ENCODE results near the gene DENND1C.
A peak's percentile ranks its signal among the peaks of the same experiment; 100 is the strongest.

Gene DENND1C, protein sequence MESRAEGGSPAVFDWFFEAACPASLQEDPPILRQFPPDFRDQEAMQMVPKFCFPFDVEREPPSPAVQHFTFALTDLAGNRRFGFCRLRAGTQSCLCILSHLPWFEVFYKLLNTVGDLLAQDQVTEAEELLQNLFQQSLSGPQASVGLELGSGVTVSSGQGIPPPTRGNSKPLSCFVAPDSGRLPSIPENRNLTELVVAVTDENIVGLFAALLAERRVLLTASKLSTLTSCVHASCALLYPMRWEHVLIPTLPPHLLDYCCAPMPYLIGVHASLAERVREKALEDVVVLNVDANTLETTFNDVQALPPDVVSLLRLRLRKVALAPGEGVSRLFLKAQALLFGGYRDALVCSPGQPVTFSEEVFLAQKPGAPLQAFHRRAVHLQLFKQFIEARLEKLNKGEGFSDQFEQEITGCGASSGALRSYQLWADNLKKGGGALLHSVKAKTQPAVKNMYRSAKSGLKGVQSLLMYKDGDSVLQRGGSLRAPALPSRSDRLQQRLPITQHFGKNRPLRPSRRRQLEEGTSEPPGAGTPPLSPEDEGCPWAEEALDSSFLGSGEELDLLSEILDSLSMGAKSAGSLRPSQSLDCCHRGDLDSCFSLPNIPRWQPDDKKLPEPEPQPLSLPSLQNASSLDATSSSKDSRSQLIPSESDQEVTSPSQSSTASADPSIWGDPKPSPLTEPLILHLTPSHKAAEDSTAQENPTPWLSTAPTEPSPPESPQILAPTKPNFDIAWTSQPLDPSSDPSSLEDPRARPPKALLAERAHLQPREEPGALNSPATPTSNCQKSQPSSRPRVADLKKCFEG

DNA sequence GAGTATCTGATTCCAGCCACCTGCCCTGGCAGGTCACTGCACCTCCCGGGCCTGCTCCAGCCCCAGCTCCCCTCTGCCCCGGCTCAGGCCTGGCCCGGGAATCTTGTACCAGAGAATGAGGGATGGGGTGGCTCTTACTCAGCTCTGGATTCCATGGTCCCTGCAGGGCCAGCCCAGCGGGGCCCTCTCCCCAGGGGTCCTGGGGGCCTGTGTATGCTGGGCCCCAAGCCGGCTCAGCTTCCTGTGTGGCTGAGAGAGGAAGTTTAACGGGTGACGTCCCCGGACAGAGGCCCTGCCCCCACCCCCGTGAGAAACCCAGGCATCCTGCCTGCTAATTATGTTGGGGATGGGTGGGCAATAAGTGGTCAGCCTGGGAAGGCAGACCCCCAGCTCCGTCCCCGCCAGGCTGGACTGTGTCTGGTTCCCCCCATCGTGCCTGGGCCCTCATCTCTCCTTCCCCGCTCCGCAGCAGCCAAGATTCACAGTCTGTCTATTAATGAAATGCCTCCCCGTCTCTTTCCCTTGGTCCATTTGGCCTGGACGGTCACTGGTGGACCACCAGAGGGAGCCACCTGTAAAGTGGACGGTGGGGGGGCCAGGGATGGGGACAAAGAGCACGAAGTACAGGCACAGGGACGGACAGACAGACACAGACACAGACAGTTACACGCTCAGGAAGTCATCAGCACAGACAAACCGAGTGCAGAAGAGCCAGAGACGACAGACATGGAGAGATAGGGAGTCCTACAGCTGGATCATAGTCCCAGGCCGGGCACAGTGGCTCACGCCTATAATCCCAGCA is at the start of gene DENND1C:
Gene DENND1C (minus strand): TSS at position 247 of the 802 bp plus-strand sequence. CDS start 92 bp downstream, at position 155.
- no peak for DNase-seq (ENCODE audit: low spot score)

GRCh38 chr19:6530386-6531162 is 49.0 kb upstream of the DENND1C start, which contains the start of gene TNFSF9:
Gene TNFSF9, plus strand, starts transcription at chr19:6531026. Its CDS starts 11 bp downstream, at chr19:6531037.
- DNase-seq (ENCODE audit: low spot score), result peak; percentile 95

DNA sequence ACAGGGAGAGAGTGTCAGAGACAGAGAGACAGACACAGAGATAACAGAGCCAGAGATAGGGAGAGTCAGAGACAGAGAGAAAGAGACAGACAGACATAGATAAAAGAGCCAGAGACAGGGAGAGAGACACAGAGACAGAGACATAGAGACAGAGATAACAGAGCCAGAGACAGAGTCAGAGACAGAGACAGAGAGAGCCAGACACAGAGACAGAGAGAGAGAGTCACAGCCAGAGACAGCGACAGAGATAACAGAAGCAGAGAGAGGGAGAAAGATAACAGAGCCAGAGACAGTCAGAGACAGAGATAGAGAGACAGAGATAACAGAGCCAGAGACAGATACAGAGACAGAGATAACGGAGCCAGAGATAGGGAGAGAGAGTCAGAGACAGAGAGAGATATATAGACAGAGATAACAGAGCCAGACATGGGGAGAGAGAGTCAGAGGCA is 48.4 kb upstream of the DENND1C start:
- DNase-seq (ENCODE audit: low spot score), result no peak

DNA sequence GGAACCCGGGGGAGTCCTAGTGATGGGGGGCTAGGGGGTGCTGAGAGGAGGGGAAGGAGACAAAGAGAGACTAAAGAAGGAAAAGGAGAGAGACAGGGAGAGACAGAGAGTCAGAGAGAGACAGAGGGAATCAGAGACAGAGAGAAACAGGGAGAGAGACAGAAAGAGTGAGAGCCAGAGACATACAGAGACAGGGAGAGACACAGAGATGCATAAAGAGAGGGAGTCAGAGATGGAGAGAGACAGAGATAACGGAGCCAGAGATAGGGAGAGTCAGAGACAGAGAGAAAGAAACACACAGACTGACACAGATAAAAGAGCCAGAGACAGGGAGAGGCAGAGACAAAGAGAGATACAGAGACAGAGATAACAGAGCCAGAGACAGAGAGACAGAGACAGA is 47.8 kb upstream of the DENND1C start:
- no peak for DNase-seq (ENCODE audit: low spot score)

DNA sequence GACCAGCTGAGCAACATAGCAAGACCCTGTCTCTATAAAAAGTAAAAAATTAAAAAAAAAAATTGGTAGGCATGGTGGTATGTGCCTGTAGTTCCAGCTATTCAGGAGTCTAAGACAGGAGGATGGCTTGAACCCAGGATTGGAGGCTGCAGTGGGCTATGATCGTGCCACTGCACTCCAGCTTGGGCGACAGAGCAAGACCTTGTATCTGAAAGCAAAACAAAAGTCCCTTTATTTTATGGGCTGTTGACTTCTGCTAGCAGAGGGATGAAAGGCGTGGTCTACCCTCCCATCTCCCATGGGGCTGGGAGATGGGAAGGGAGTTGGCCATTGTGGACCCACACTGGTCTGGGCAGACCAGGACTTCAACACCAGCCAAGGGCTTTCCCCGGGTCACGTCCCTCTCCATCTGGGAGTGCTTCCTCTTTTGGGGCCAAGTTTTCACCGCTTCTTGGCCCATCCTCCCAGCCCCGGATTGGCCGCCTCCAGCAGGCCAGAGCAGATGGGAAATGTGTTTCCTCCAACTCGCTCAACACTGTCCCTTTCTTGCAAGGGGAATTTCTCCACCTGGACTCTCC is 47.0 kb upstream of the DENND1C start:
- DNase-seq (ENCODE audit: low spot score), result no peak

DNA sequence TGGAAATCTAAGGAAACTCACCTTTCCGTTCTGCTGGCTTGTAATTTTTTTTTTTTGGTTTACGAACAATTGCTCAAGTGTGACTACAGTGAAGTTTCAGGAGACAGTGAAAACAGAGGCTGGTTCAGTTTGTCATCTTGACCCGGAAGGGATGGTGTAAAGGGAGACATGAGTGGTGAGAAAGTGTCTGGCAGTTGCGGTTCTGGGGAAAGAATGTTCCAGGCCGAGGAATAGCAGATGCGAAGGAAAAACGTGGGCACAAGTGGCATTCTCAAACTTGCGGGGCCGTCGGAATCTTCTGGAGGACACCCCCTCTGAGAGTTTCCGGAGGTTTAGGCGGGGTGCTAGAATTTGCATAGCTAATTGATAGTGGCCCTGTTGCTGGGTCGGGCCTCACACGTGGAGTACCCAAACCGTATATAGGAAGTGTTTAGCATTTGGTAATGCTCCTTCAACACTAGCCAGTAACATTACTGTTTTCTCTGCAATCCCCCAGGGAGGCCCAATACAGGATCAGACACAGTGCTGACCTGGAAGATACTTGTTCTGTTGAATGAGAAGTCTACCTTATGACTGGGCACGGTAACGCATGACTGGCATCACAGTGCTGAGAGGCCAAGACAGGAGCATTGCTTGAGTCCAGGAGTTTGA is 46.4 kb upstream of the DENND1C start:
- no peak for DNase-seq (ENCODE audit: low spot score)

DNA sequence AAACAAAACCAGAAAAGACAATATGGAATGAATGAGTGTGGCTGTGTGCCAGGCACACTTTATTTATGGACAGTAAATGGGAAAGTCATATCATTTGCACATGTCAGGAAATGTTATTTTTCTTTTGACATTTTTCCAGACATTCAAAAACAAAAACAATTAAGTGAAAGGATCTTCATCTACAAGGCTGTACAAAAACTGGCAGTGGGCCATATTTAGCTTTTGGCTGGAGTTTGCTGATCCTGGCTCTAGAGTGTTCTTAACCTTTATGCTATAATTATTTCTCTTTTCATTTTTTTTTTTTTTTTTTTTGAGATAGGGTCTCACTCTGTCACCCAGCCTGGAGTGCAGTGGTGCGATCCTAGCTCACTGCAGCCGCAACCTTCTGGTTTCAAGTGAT is 42.7 kb upstream of the DENND1C start:
- DNase-seq (ENCODE audit: low spot score), result no peak

- no peak for DNase-seq (ENCODE audit: low spot score)
These were observed 41.1 kb upstream of the DENND1C start for GRCh38 chr19:6522712-6523111.

DNA sequence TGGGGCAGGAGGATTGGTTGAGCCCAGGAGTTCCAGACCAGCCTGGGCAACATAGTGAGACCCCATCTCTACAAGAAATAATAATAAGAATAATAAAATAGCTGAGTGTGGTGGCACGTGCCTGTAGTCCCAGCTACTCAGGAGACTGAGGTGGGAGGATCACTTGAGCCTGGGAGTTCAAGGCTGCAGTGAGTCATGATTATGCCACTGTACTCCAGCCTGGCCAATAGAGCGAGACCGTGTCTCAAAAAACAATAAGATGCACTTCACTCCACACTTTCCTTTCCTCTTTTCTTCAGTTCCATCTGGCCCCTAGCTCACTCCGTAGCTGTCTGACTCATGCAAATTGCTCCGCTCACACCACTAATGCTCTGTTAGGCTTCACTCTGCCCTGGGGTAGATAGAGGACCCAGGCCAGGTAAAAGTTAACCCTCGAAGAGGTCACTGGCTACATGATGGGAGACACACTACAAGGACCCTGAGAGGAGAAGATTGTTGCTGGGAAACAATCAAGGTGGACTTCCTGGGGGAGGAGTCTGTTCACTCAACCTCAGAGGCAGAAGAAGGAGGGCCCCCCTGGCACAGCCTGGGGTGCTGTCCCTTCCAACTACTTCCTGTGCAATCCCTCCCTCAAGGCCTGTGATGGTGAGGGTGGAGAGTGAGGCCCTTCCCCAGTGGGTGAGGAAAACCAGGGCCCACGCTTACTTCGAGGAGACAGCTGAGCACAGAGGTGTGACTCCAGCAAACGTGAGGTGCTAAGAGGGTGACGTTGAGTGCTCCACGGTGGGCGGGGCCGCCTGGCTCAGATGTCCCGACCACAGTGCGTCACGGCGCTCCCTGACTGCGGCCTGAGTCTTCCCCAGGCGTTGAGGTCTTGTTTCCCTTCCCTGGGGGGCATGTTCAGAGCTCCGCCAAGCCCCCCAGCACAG is 40.4 kb upstream of the DENND1C start:
- DNase-seq (ENCODE audit: low spot score), result no peak

DNA sequence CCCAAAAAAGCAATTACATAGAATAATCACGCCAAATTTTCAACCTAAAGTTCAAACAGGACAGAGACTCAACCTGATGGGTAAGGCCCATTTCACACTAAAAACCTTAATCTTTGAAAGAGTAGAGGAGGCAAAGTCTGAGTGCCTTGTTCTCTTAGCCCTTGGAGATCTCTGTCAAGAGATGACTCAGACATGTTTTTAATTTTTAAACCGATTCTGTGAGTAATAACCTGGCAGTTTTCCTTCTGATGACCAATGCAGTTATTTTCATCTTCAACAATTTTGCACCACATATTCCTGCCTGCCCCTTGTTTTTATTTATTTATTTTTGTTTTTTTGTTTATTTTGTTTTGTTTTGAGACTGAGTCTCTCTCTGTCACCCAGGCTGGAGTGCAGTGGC is 37.7 kb upstream of the DENND1C start:
- DNase-seq (ENCODE audit: low spot score), result peak; percentile 78

DNA sequence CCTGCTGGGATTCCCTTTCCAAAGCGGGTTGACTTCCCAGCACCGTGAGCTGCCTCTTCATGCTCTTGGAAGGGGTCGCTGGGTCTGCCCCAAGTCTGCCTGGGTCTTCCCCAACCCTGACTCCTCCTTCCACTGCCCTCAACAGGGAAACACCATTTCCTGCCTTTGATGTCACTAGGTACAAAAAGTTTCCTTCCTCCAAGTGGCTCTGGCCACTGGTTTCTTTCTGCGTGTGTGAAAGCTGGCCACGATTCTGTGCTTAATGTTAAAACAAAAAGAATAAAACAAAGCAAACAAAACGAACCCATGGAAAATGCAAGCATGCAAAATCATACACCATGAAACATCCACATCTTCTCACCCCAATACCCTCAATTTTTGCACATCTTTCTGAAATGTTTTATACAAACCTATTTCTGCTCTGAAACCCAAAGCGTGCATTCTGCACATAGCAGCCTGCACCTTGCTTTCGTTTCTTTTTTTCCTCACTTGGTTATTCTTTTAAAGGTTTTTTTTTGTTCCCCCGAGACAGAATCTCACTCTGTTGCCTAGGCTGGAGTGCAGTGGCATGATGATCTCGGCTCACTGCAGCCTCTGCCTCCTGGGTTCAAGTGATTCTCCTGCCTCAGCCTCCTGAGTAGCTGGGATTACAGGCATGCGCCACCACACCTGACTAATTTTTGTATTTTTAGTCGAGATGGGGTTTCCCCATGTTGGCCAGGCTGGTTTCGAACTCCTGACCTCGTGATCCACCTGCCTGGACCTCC is 36.7 kb upstream of the DENND1C start:
- DNase-seq (ENCODE audit: low spot score), result no peak

DNA sequence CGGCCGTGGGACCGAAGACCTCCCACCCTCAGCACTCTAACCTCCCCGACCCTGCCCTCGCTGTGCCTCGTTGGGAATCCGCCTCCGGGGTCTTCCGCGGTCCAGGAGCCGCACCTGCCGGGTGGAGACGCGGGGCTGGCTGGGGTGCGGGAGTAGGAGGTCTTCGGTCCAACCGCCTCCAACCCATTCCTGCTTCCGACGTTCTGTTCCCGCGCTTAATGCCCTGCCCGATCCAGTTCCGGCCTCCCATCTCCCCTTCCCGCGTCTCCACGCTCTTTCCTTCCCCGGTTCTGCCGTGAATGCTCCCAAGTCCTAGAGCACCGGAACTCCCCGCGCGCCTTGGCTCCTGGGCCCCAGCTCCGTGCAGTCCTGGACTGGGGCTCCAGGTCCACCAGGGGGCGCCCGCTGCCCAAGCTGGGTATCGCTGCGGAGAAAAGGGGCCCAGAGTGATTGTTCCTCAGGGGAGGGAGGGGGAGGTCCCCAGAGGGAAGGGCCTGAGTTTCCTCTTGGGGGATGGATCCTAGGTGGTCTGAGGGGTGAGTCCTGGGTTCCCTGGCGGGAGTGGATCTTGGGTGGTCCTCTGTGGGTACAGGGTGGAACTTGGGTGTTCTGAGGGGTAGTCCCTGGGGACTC is 35.2 kb upstream of the DENND1C start:
- peak; percentile 92 for DNase-seq (ENCODE audit: low spot score)

DNA sequence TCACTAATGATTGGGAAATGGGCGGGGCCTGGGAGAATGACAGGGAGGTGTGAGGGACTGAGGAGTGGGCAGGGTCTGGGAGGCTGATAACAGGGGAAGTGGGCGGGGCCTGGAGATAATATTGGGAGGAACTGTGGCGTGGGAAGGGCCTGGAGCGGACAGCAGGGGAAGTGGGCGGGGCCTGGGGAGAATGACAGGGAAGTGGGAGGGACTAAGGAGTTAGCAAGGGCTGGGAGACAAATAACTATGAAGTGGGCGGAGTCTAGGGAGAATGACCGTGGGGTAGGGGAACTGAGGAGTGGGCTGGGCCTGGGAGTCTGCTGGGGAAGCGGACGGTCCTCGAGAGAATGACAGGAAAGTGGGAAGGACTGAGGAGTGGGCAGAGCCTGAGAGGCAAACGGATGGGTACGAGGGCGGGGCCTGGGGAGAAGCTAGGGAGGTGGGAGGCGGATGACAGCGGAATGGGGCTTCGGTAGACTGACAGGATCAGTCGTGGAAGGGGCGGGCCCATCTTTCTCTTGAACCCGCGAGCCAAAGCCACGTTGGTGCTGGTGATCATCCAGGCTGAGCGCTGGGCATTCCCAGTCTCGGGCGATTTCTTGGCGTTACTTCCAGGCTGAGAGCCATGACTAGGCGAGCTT is 34.6 kb upstream of the DENND1C start:
- peak; percentile 98 for DNase-seq (ENCODE audit: low spot score)

GRCh38 chr19:6514926-6515544 is 33.4 kb upstream of the DENND1C start:
- DNase-seq (ENCODE audit: low spot score), result no peak

DNA sequence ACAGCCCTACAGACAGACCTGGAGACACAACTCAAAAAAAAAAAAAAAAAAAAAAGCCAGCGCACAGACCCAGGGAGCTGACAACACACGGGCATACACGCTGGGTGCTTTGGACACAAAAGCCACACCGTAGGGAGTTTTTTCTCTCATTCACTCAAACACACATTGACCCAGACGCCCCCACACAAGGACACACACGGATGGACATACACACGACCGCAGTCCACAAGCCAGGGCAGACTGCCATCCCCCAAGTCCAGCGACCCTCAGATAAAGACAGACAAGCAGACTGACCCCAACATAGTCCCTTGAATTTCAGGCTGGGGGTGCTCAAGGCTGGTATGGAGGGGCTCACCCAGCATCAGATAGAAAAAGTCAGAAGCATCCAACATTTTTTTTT is 32.5 kb upstream of the DENND1C start:
- no peak for DNase-seq (ENCODE audit: low spot score)

GRCh38 chr19:6510618-6511017 is 29.0 kb upstream of the DENND1C start:
- no peak for DNase-seq (ENCODE audit: low spot score)
